ENCODE measurements around the gene AP2S1.

DNA sequence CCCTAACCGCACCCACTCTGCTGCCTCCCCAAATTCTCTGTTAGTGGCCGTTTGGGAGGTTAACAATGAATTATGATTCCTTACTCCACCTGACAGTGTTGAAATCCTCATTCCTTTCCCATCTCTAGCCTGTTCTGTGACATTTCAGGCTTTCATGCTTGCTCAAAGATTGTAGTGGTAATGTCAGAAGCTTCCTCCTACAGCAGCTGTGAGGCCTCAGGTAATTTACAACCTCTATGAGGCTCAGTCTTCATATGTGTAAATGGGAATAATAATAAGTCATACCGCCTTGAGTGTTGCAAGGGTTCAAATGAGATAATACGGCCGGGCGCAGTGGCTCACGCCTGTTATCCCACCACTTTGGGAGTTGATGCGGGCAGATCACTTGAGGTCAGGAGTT lies 61.3 kb downstream of the AP2S1 start:
- TF ChIP-seq, protein P1, sequence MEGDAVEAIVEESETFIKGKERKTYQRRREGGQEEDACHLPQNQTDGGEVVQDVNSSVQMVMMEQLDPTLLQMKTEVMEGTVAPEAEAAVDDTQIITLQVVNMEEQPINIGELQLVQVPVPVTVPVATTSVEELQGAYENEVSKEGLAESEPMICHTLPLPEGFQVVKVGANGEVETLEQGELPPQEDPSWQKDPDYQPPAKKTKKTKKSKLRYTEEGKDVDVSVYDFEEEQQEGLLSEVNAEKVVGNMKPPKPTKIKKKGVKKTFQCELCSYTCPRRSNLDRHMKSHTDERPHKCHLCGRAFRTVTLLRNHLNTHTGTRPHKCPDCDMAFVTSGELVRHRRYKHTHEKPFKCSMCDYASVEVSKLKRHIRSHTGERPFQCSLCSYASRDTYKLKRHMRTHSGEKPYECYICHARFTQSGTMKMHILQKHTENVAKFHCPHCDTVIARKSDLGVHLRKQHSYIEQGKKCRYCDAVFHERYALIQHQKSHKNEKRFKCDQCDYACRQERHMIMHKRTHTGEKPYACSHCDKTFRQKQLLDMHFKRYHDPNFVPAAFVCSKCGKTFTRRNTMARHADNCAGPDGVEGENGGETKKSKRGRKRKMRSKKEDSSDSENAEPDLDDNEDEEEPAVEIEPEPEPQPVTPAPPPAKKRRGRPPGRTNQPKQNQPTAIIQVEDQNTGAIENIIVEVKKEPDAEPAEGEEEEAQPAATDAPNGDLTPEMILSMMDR (IDR thresholded peaks at IDR 0.05; ENCODE audit: low read depth, low read length), result no peak
- no peak for TF ChIP-seq POLR2A (IDR thresholded peaks at IDR 0.05; ENCODE audit: extremely low read depth, insufficient read length)
- no peak for TF ChIP-seq MYC (IDR thresholded peaks at IDR 0.05; ENCODE audit: low read depth, low read length)
- TF ChIP-seq MAX (IDR thresholded peaks at IDR 0.05; ENCODE audit: low read depth, low read length), result no peak

Data from NB4 (cell line).